Lung (tissue), 12 donors: ENCODE measurements around the gene TMEM125. TPM values are rescaled to one million over a fixed set of nuclear protein-coding genes. Genes with fewer than 3 reads are reported as not detected.
A peak's percentile ranks its signal among the peaks of the same experiment; 100 is the strongest.

ENCODE experiments used
- ATAC-seq: fragments of 200-7000 bp; cut with Tn5 transposase; one replicate; pipeline ENCODE4 v1.9.1; 2020; ENCODE audit warnings: moderate number of reproducible peaks; ENCODE audit not compliant: insufficient read depth, low FRiP score
- DNase-seq, 3 donors: peaks; one replicate each; pipeline ENCODE4 v3.0.0-alpha.2; 2013 to 2017
- H3K27ac ChIP-seq, 2 donors: one replicate each; pipeline ENCODE4 v1.5.1; 2013; ENCODE audit warnings: mild to moderate bottlenecking in 2 of 2, moderate library complexity in 2 of 2, control low read depth in 1 of 2, inconsistent platforms in 1 of 2, low read depth in 1 of 2, low read length in 1 of 2
- H3K27me3 ChIP-seq, 3 donors: one replicate each; pipeline ENCODE4 v1.5.1; 2013; ENCODE audit warnings: low read length in 2 of 3; ENCODE audit not compliant: control insufficient read depth in 3 of 3, insufficient read depth in 3 of 3
- H3K36me3 ChIP-seq, 4 donors: one replicate each; pipeline ENCODE4 v1.5.1; 2013; ENCODE audit warnings: low read length in 4 of 4, mild to moderate bottlenecking in 1 of 4, moderate library complexity in 1 of 4; ENCODE audit not compliant: control insufficient read depth in 4 of 4, insufficient read depth in 4 of 4
- H3K4me1 ChIP-seq, 5 donors: one replicate each; pipeline ENCODE4 v1.5.1; 2013; ENCODE audit warnings: low read length in 5 of 5, mild to moderate bottlenecking in 2 of 5, moderate library complexity in 1 of 5; ENCODE audit not compliant: control insufficient read depth in 5 of 5, insufficient read depth in 5 of 5
- H3K4me3 ChIP-seq: one replicate; pipeline ENCODE4 v1.5.1; 2013; ENCODE audit warnings: mild to moderate bottlenecking, control low read depth, moderate library complexity
- H3K9ac ChIP-seq, 2 donors: one replicate each; pipeline ENCODE4 v1.5.1; 2013; ENCODE audit warnings: low read length in 2 of 2, control low read depth in 1 of 2; ENCODE audit not compliant: insufficient read depth in 1 of 2
- H3K9me3 ChIP-seq, 4 donors: one replicate each; pipeline ENCODE4 v1.5.1; 2013; ENCODE audit warnings: low read length in 3 of 4, mild to moderate bottlenecking in 1 of 4, moderate library complexity in 1 of 4; ENCODE audit not compliant: control insufficient read depth in 4 of 4, insufficient read depth in 3 of 4
- WGBS, 2 donors: extraction: QIAGEN DNeasy Blood & Tissue Kit; methylation state at CpG; one replicate each; pipeline ENCODE4 v1.1.7; 2013; 5-methylcytosine and 5-hydroxymethylcytosine counted together
- polyA plus RNA-seq, 2 donors: library from polyadenylated mRNA; stranded (reverse); fragments of 200-250 nt; gene quantifications; one replicate each; pipeline ENCODE4 v1.2.1, GENCODE V29; 2013
- total RNA-seq, 2 donors: library from RNA; depleted of rRNA in 1 of 2; stranded (reverse); fragments of >200 nt in 1 of 2; gene quantifications; one replicate each; pipeline ENCODE4 v1.2.1, GENCODE V29; 2014 to 2021
- TF ChIP-seq, protein P1 (sequence below): IDR thresholded peaks from 2 replicates; pipeline ENCODE4 v1.5.1; 2012; ENCODE audit warnings: mild to moderate bottlenecking; ENCODE audit errors: control extremely low read depth, extremely low read depth
- donor health status: control.
- donor health status: control.
- donor health status: Bipolar disorder and iron deficiency.
- donor health status: healthy.
- donor health status: DM: yes; HTN: yes; CAD: no.

The TMEM125 gene
- total and polyA plus RNA-seq, 4 donors, result 41.0 to 228 (median 114) TPM

DNA sequence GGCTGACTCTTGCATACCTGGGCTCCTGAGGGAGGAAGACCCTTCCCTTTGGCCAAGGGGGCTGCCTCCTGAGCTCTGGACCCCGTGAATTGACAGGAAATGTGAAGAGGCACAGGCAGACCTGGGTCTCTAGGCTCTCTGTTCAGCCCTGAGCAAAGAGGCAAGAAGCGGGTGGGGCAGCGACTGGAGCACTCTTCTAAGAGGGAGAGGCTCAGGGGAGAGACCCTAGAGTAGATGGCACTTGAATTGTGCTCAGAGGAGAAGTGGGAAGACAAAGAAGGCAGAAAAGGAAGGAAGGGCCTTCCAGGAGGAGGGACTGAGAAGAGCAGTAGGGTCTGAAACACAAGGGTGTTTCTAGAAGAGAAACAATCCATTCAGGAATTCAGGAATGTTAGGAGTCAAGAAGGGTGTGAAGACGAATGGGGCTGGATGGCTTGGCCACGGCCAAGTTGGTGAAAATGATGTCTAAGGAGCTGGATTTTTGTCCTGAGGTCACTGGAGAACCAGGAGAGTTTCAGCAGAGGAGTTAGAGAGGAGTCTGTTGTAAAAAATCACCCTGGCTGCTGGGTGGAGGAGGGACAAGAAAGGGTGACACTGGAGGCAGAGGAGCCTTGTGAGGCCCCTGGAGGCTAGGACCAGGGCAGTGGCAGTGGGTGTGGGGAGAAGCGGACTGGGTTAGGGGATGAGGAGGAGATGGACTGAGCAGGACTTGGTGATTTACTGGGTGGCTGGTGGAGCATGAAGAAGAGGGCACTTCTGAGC lies 36.3 kb downstream of the TMEM125 start:
- H3K36me3 ChIP-seq, result peaks cover 0 to 12% (median 0%) of the 10 kb centered on the region in 4 donors
- DNase-seq, result no peak
- no peak overlapping the region for H3K4me3 ChIP-seq
- peak; percentile 22 for ATAC-seq
- TF ChIP-seq, protein P1, sequence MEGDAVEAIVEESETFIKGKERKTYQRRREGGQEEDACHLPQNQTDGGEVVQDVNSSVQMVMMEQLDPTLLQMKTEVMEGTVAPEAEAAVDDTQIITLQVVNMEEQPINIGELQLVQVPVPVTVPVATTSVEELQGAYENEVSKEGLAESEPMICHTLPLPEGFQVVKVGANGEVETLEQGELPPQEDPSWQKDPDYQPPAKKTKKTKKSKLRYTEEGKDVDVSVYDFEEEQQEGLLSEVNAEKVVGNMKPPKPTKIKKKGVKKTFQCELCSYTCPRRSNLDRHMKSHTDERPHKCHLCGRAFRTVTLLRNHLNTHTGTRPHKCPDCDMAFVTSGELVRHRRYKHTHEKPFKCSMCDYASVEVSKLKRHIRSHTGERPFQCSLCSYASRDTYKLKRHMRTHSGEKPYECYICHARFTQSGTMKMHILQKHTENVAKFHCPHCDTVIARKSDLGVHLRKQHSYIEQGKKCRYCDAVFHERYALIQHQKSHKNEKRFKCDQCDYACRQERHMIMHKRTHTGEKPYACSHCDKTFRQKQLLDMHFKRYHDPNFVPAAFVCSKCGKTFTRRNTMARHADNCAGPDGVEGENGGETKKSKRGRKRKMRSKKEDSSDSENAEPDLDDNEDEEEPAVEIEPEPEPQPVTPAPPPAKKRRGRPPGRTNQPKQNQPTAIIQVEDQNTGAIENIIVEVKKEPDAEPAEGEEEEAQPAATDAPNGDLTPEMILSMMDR, result no peak
- no peaks in the 10 kb centered on the region for H3K27me3 ChIP-seq
- no peaks in the 10 kb centered on the region for H3K9me3 ChIP-seq
- WGBS, 2 donors, result 60 to 72% methylated on average over 6 of the region's 6 CpGs
- H3K27ac ChIP-seq, result peak overlapping the region in 1 of 2 donors; percentile 43
- H3K9ac ChIP-seq, result no peak overlapping the region
- H3K4me1 ChIP-seq, result peaks cover 3 to 32% (median 18%) of the 10 kb centered on the region in 5 donors

DNA sequence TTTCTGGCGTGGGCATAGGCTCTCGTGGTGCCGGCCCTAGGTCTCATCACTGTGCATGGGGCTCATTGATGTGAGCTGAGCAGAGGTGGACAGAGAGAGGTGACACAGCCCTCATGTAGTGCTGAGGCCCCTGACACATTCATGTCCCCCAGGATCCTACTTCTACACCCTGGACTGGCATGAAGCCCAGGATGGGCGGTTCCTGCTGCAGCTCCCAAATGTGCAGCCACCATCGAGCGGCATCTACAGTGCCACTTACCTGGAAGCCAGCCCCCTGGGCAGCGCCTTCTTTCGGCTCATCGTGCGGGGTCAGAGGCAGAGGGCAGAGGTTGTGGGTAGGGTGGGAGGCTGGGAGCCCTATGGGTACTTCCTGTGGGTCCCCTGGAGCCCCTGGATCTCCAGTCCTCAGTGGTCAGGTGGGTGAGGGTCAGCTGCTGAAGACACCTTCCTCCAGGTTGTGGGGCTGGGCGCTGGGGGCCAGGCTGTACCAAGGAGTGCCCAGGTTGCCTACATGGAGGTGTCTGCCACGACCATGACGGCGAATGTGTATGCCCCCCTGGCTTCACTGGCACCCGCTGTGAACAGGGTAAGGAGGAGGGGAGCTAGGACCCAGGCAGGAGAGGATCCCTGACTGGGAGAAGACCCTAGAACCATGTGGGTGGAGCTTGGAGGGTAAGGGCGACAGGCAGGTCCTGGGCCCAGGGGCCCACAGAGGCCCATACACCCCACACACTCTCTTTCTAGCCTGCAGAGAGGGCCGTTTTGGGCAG lies 37.1 kb downstream of the TMEM125 start:
- ATAC-seq (no peak), DNase-seq (no peak)
- Histone ChIP-seq H3K4me1 (peaks cover 3 to 32% (median 18%) of the 10 kb centered on the region in 5 donors), H3K27ac (peak overlapping the region in 1 of 2 donors; percentile 4), H3K27me3 (no peaks in the 10 kb centered on the region), H3K4me3 (no peak overlapping the region), H3K9me3 (no peaks in the 10 kb centered on the region), H3K36me3 (peaks cover 0 to 14% (median 0%) of the 10 kb centered on the region in 4 donors), H3K9ac (no peak overlapping the region)
- 81 to 87% methylated on average over 17 of the region's 17 CpGs for WGBS, 2 donors
- TF ChIP-seq, protein P1, result no peak

DNA sequence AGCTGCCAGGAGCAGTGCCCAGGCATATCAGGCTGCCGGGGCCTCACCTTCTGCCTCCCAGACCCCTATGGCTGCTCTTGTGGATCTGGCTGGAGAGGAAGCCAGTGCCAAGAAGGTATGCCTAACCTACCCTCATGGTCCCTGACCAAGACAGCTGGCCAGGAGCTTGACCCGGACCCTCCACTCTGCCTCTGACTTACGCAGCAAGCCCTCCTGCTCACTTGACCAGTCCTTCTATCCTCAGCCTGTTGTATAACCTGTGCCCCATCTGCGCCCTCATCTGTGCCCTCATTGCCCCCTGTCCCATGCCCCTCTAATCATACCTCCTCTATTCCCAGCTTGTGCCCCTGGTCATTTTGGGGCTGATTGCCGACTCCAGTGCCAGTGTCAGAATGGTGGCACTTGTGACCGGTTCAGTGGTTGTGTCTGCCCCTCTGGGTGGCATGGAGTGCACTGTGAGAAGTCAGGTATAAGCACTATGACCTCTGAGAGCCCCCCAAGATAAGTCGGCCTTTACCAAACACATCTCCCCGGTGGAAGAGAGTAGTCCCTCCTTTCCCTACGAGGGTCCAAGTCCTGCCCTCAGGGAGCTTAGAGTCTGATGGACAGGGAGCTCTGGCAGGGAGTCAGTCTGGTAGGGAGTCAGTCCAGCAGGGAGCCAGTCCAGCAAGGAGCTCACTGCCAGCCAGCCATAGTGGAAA lies 37.8 kb downstream of the TMEM125 start:
- H3K9me3 ChIP-seq, result no peaks in the 10 kb centered on the region
- H3K4me3 ChIP-seq, result no peak overlapping the region
- peak overlapping the region in 1 of 2 donors; percentile 1 for H3K27ac ChIP-seq
- 90 to 93% methylated on average over 9 of the region's 9 CpGs for WGBS, 2 donors
- TF ChIP-seq, protein P1, result no peak
- no peak for DNase-seq
- peaks cover 2 to 32% (median 18%) of the 10 kb centered on the region in 5 donors for H3K4me1 ChIP-seq
- H3K27me3 ChIP-seq, result no peaks in the 10 kb centered on the region
- H3K36me3 ChIP-seq, result peaks cover 0 to 15% (median 0%) of the 10 kb centered on the region in 4 donors
- ATAC-seq, result no peak
- no peak overlapping the region for H3K9ac ChIP-seq
